ENCODE results near the gene CKS1B. TPM values are rescaled to one million over a fixed set of nuclear protein-coding genes. Genes with fewer than 3 reads are reported as not detected.

CKS1B gene
- total and polyA plus RNA-seq, 4 donors: 22.3 to 38.2 (median 30.2) TPM

DNA sequence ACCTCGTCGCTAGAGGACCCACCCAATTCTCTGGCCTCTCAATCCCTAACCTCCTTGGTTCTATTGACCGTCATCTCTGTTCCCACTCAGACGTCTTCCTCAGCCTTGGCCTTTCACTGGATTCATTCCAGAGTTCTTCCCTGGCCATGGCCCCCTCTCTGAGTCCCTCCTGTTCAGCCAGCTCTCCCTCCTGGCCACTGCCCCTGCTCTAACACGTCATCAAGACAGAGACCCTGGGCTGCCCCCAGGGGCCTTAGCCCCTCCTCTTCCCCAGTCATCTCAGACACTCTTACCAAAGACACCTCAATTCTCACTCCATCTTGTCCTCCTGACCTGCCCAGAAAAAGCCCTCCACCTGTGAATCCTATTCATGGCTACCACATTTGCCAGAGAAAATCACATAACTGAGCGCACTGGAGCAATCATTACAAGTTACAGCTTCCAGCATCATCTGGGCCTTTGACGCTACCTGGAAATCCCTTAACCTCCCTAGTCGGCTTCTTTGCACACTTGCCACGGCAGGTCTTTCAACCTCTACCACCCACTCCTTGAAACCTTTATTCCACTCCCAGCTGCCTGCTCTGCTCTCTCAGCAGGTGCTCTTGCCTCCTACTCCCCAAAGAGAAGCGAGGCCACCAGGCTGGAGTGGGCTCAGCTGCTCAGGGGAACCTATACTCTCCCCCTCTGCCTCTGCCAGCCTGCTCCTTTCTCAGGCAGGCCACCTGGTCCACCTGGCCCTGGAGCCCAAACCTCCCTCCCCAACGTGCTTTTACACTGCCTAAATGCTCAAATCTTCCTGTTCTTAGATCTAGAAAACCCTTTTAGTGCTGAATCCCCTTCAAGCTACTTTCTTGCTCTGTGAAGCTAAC, 45.1 kb downstream of the CKS1B start:
- TF ChIP-seq, protein P1, sequence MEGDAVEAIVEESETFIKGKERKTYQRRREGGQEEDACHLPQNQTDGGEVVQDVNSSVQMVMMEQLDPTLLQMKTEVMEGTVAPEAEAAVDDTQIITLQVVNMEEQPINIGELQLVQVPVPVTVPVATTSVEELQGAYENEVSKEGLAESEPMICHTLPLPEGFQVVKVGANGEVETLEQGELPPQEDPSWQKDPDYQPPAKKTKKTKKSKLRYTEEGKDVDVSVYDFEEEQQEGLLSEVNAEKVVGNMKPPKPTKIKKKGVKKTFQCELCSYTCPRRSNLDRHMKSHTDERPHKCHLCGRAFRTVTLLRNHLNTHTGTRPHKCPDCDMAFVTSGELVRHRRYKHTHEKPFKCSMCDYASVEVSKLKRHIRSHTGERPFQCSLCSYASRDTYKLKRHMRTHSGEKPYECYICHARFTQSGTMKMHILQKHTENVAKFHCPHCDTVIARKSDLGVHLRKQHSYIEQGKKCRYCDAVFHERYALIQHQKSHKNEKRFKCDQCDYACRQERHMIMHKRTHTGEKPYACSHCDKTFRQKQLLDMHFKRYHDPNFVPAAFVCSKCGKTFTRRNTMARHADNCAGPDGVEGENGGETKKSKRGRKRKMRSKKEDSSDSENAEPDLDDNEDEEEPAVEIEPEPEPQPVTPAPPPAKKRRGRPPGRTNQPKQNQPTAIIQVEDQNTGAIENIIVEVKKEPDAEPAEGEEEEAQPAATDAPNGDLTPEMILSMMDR (IDR thresholded peaks at IDR 0.05; ENCODE audit: control extremely low read depth, extremely low read depth): no peak
- WGBS, 2 donors: 79 to 88% methylated on average over 11 of the region's 11 CpGs
- no peak overlapping the region for H3K27ac ChIP-seq (ENCODE audit: low read depth in 1 of 2, low read length in 1 of 2)

DNA sequence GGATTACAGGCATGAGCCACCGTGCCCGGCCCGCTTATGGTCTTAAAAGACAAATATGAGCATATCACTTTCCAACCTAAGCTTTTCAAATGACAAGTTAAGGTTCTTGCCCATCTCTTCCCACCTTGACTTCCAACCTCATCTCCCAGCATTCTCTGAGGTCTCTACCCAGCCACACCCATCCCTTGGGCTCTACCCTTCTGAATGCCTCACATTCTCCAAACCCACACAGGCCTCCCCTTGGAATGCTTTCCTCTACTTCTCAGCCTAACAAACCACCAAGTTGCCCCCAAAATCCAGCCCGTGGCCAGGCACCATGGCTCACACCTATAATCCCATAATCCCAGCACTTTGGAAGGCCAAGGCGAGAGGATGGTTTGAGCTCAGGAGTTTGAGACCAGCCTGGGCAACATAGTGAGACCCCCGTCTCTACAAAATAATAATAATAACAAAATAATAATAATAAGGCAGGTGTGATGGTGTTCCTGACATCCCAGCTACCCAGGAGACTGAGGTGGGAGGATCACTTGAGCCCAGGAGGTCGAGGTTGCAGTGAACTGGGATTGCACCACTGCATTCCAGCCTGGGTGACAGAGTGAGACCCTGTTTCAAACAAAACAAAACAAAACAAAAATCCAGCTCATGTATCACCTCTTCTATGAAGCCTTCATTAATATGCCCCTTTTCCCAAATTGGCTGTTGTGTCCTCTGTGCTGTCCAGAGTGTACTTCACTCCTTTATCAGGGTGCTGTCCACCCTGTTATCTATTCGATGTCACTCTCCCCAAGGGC, 47.9 kb downstream of the CKS1B start:
- TF ChIP-seq, protein P1 (IDR thresholded peaks at IDR 0.05; ENCODE audit: control extremely low read depth, extremely low read depth): no peak
- no peak for DNase-seq
- Histone ChIP-seq H3K27me3 (ENCODE audit: control insufficient read depth in 3 of 3, insufficient read depth in 3 of 3, low read length in 2 of 3) (no peaks in the 10 kb centered on the region), H3K9me3 (ENCODE audit: control insufficient read depth in 4 of 4, insufficient read depth in 3 of 4, low read length in 3 of 4) (no peaks in the 10 kb centered on the region), H3K36me3 (ENCODE audit: control insufficient read depth in 4 of 4, insufficient read depth in 4 of 4, low read length in 4 of 4) (peaks cover 0 to 2% (median 0%) of the 10 kb centered on the region in 4 donors), H3K4me1 (ENCODE audit: control insufficient read depth in 5 of 5, insufficient read depth in 5 of 5, low read length in 5 of 5) (peaks cover 0 to 6% (median under 1%) of the 10 kb centered on the region in 5 donors), H3K4me3 (no peak overlapping the region), H3K27ac (ENCODE audit: low read depth in 1 of 2, low read length in 1 of 2) (peak overlapping the region in 1 of 2 donors; percentile 43), H3K9ac (ENCODE audit: insufficient read depth in 1 of 2, low read length in 2 of 2) (no peak overlapping the region)
- no peak for ATAC-seq (ENCODE audit: insufficient read depth, low FRiP score)
- 81 to 82% methylated on average over 8 of the region's 8 CpGs for WGBS, 2 donors

More for the DNA sequence above, 45.1 kb downstream of the CKS1B start:
- Histone ChIP-seq H3K36me3 (ENCODE audit: control insufficient read depth in 4 of 4, insufficient read depth in 4 of 4, low read length in 4 of 4) (peaks cover 0 to 23% (median 0%) of the 10 kb centered on the region in 4 donors), H3K4me3 (no peak overlapping the region), H3K4me1 (ENCODE audit: control insufficient read depth in 5 of 5, insufficient read depth in 5 of 5, low read length in 5 of 5) (peaks cover 0 to 10% (median 4%) of the 10 kb centered on the region in 5 donors), H3K27me3 (ENCODE audit: control insufficient read depth in 3 of 3, insufficient read depth in 3 of 3, low read length in 2 of 3) (no peaks in the 10 kb centered on the region), H3K9me3 (ENCODE audit: control insufficient read depth in 4 of 4, insufficient read depth in 3 of 4, low read length in 3 of 4) (no peaks in the 10 kb centered on the region), H3K9ac (ENCODE audit: insufficient read depth in 1 of 2, low read length in 2 of 2) (no peak overlapping the region)
- DNase-seq (no peak), ATAC-seq (ENCODE audit: insufficient read depth, low FRiP score) (no peak)

DNA sequence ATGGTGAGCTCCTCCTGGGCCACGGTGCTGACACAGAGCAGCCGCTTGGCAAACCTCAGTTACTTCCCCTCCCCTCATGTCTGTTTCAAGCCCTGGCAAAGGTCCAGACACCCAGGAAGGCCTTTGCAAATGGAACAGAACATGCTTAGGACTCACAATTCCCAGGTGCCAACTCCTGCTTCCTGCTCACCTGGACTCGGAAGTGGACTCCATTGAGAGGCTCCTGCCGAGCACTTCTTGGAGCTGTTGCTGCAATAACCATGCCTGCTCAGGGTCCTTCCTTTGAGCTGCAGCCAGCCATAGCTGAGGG, 48.4 kb downstream of the CKS1B start:
- no peak for DNase-seq
- Histone ChIP-seq H3K4me1 (ENCODE audit: control insufficient read depth in 5 of 5, insufficient read depth in 5 of 5, low read length in 5 of 5) (peaks cover 0 to 1% (median 0%) of the 10 kb centered on the region in 5 donors), H3K36me3 (ENCODE audit: control insufficient read depth in 4 of 4, insufficient read depth in 4 of 4, low read length in 4 of 4) (peaks cover 0 to 2% (median 0%) of the 10 kb centered on the region in 4 donors), H3K4me3 (no peak overlapping the region), H3K27ac (ENCODE audit: low read depth in 1 of 2, low read length in 1 of 2) (peak overlapping the region in 1 of 2 donors; percentile 43), H3K9ac (ENCODE audit: insufficient read depth in 1 of 2, low read length in 2 of 2) (no peak overlapping the region), H3K27me3 (ENCODE audit: control insufficient read depth in 3 of 3, insufficient read depth in 3 of 3, low read length in 2 of 3) (no peaks in the 10 kb centered on the region), H3K9me3 (ENCODE audit: control insufficient read depth in 4 of 4, insufficient read depth in 3 of 4, low read length in 3 of 4) (no peaks in the 10 kb centered on the region)
- 51 to 54% methylated on average over 4 of the region's 4 CpGs for WGBS, 2 donors
- ATAC-seq (ENCODE audit: insufficient read depth, low FRiP score): no peak
- TF ChIP-seq, protein P1 (IDR thresholded peaks at IDR 0.05; ENCODE audit: control extremely low read depth, extremely low read depth): no peak

All from lung (tissue), 12 donors.